ENCODE results near the gene CMPK2.
A peak's percentile ranks its signal among the peaks of the same experiment; 100 is the strongest.

Gene CMPK2

GRCh38 chr2:6864923-6865345, 773 bp downstream of the CMPK2 start:
- peaks cover 20% of the 10 kb centered on the region for H3K9me3 ChIP-seq (ENCODE audit: insufficient read depth, low read length, severe bottlenecking)
- ATAC-seq (ENCODE audit: insufficient read depth, low read depth) (peak; percentile 23), DNase-seq (no peak)
- H3K27ac ChIP-seq (ENCODE audit: low read length): peak overlapping the region; percentile 92
- peak overlapping the region; percentile 84 for H3K9ac ChIP-seq (ENCODE audit: low read depth, low read length)
- TF ChIP-seq CTCF (IDR thresholded peaks at IDR 0.05; ENCODE audit: borderline replicate concordance, extremely low read depth, low read length, poor library complexity, severe bottlenecking) (no peak), EZH2 (IDR thresholded peaks at IDR 0.05; ENCODE audit: borderline replicate concordance, low read depth, low read length, severe bottlenecking) (no peak)
- peaks cover 63% of the 10 kb centered on the region for H3K79me2 ChIP-seq (ENCODE audit: insufficient read depth, low read length)
- peak overlapping the region; percentile 89 for H3K4me2 ChIP-seq (ENCODE audit: insufficient read depth, low read length)
- peak overlapping the region; percentile 75 for H2AFZ ChIP-seq (ENCODE audit: low read depth, low read length)
- no peaks in the 10 kb centered on the region for H3K27me3 ChIP-seq (ENCODE audit: insufficient read depth, low read length, poor library complexity)
- no peaks in the 10 kb centered on the region for H4K20me1 ChIP-seq (ENCODE audit: insufficient read depth, low read length)
- H3K4me1 ChIP-seq (ENCODE audit: insufficient read depth, low read length): peaks cover 53% of the 10 kb centered on the region
- H3K4me3 ChIP-seq (ENCODE audit: low read depth in 1 of 2, low read length in 2 of 2): peak overlapping the region; percentile 64 to 81
- peaks cover 40% of the 10 kb centered on the region for H3K36me3 ChIP-seq (ENCODE audit: insufficient read depth, low read length)

- H3K4me1 ChIP-seq (ENCODE audit: insufficient read depth, low read length): peaks cover 53% of the 10 kb centered on the region
- DNase-seq (no peak), ATAC-seq (ENCODE audit: insufficient read depth, low read depth) (no peak)
- peak overlapping the region; percentile 84 for H3K9ac ChIP-seq (ENCODE audit: low read depth, low read length)
- peak overlapping the region; percentile 89 for H3K4me2 ChIP-seq (ENCODE audit: insufficient read depth, low read length)
- H2AFZ ChIP-seq (ENCODE audit: low read depth, low read length): peak overlapping the region; percentile 75
- H3K27ac ChIP-seq (ENCODE audit: low read length): peak overlapping the region; percentile 92
- peaks cover 26% of the 10 kb centered on the region for H3K9me3 ChIP-seq (ENCODE audit: insufficient read depth, low read length, severe bottlenecking)
- H3K79me2 ChIP-seq (ENCODE audit: insufficient read depth, low read length): peaks cover 68% of the 10 kb centered on the region
- H3K4me3 ChIP-seq (ENCODE audit: low read depth in 1 of 2, low read length in 2 of 2): peak overlapping the region; percentile 64 to 81
- H3K27me3 ChIP-seq (ENCODE audit: insufficient read depth, low read length, poor library complexity): no peaks in the 10 kb centered on the region
- H3K36me3 ChIP-seq (ENCODE audit: insufficient read depth, low read length): peaks cover 46% of the 10 kb centered on the region
- TF ChIP-seq CTCF (IDR thresholded peaks at IDR 0.05; ENCODE audit: borderline replicate concordance, extremely low read depth, low read length, poor library complexity, severe bottlenecking) (no peak), EZH2 (IDR thresholded peaks at IDR 0.05; ENCODE audit: borderline replicate concordance, low read depth, low read length, severe bottlenecking) (no peak)
- H4K20me1 ChIP-seq (ENCODE audit: insufficient read depth, low read length): no peaks in the 10 kb centered on the region
Observed at GRCh38 chr2:6864231-6864754, 1.4 kb downstream of the CMPK2 start.

- Histone ChIP-seq H3K9ac (ENCODE audit: low read depth, low read length) (peak overlapping the region; percentile 84), H2AFZ (ENCODE audit: low read depth, low read length) (no peak overlapping the region), H3K4me1 (ENCODE audit: insufficient read depth, low read length) (peaks cover 53% of the 10 kb centered on the region), H3K27me3 (ENCODE audit: insufficient read depth, low read length, poor library complexity) (no peaks in the 10 kb centered on the region), H3K79me2 (ENCODE audit: insufficient read depth, low read length) (peaks cover 70% of the 10 kb centered on the region), H3K4me2 (ENCODE audit: insufficient read depth, low read length) (peak overlapping the region; percentile 89), H3K4me3 (ENCODE audit: low read depth in 1 of 2, low read length in 2 of 2) (peak overlapping the region in 1 of 2 experiments; percentile 81; a peak in 3 of 4 replicates), H3K9me3 (ENCODE audit: insufficient read depth, low read length, severe bottlenecking) (peaks cover 31% of the 10 kb centered on the region), H4K20me1 (ENCODE audit: insufficient read depth, low read length) (no peaks in the 10 kb centered on the region), H3K36me3 (ENCODE audit: insufficient read depth, low read length) (peaks cover 51% of the 10 kb centered on the region), H3K27ac (ENCODE audit: low read length) (peak overlapping the region; percentile 92)
- TF ChIP-seq EZH2 (IDR thresholded peaks at IDR 0.05; ENCODE audit: borderline replicate concordance, low read depth, low read length, severe bottlenecking) (no peak), CTCF (IDR thresholded peaks at IDR 0.05; ENCODE audit: borderline replicate concordance, extremely low read depth, low read length, poor library complexity, severe bottlenecking) (no peak)
- ATAC-seq (ENCODE audit: insufficient read depth, low read depth) (no peak), DNase-seq (no peak)
Observed at GRCh38 chr2:6863792-6864191, 1.9 kb downstream of the CMPK2 start.
